B cell (primary cell): ENCODE measurements around the gene FASTKD2.

Experiments
- EZH2 ChIP-seq: IDR thresholded peaks from 2 replicates; pipeline ENCODE4 v1.6.1; 2012; ENCODE audit warnings: borderline replicate concordance, low read depth, mild to moderate bottlenecking, moderate library complexity, low read length; ENCODE audit not compliant: insufficient read depth, poor library complexity, severe bottlenecking
- TF ChIP-seq, protein P1 (sequence below): fragments of 200-600 bp; IDR thresholded peaks from one replicate; pipeline ENCODE4 v1.8.0; 2022; ENCODE audit warnings: antibody characterized with exemption, mild to moderate bottlenecking

DNA sequence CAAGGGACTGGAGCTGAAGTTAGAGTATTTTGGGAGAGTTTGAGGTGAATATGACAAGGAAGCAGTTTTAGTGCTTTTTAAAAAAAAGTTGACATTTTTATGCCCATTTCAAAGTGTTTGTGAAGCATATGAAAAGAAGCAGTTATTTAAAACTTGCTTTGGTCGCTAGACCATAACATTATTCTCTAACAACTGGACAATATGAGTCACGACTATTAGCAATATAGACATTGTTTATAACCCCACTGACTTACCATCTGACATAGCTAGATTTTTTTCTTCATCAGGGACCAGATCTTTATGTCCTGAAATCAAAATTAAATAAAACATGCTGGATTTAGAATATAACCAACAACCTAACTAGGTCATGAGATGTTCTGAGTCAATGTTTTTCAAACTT lies 24.6 kb upstream of the FASTKD2 start:
- TF ChIP-seq, protein P1, sequence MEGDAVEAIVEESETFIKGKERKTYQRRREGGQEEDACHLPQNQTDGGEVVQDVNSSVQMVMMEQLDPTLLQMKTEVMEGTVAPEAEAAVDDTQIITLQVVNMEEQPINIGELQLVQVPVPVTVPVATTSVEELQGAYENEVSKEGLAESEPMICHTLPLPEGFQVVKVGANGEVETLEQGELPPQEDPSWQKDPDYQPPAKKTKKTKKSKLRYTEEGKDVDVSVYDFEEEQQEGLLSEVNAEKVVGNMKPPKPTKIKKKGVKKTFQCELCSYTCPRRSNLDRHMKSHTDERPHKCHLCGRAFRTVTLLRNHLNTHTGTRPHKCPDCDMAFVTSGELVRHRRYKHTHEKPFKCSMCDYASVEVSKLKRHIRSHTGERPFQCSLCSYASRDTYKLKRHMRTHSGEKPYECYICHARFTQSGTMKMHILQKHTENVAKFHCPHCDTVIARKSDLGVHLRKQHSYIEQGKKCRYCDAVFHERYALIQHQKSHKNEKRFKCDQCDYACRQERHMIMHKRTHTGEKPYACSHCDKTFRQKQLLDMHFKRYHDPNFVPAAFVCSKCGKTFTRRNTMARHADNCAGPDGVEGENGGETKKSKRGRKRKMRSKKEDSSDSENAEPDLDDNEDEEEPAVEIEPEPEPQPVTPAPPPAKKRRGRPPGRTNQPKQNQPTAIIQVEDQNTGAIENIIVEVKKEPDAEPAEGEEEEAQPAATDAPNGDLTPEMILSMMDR = no peak
- no peak for TF ChIP-seq EZH2
